ENCODE results near the gene PCDHGB1.

GRCh38 chr5:141363952-141364660 is 14.2 kb downstream of the PCDHGB1 start, which contains the start of gene PCDHGA5:
- TF ChIP-seq CTCF (IDR thresholded peaks at IDR 0.05; ENCODE audit: insufficient read depth, low read length) (no peak), POLR2AphosphoS5 (IDR thresholded peaks at IDR 0.05; ENCODE audit: low read depth) (no peak)
